ENCODE data around the gene MMP8.

DNA sequence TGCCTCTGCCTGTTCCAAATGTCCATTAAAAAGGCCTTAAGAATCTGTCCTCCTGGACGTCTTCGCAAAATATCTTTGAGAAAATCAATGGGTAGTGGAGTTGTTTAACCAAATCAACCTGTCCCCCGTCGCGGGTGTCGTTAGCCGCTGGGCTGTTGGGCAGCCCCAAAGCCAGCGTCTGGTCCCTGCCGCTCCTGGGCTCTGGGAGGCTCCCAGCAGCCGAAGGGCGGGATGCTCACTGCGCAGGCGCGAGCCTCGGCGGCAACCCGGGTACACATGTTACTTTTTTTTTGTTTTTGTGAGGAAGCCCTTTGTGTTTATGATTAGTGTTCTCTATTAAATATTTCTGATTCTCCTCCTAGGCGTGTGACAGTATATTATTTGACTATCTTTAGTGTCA is 43.0 kb upstream of the MMP8 start:
- TF ChIP-seq YY1 (IDR thresholded peaks at IDR 0.05; ENCODE audit: insufficient read depth, insufficient read length), result no peak
- no peak for TF ChIP-seq ZNF274 (IDR thresholded peaks at IDR 0.05; ENCODE audit: low read depth, low read length)
- no peak for TF ChIP-seq SUZ12 (IDR thresholded peaks at IDR 0.05; ENCODE audit: extremely low read depth, insufficient read depth, insufficient read length)

All from NT2/D1 (cell line).